Lower lobe of right lung (tissue), 2 donors: ENCODE measurements around the gene ASB6. TPM values are rescaled to one million over a fixed set of nuclear protein-coding genes. Genes with fewer than 3 reads are reported as not detected.
A peak's percentile ranks its signal among the peaks of the same experiment; 100 is the strongest.

Experiments
- ATAC-seq, 2 donors: fragments of 200-7000 bp; cut with Tn5 transposase; one replicate each; pipeline ENCODE4 v1.9.1; 2020 to 2022; ENCODE audit warnings: mild to moderate bottlenecking in 2 of 2, moderate library complexity in 2 of 2
- DNase-seq: peaks from one replicate; pipeline ENCODE4 v3.0.0-alpha.2; 2020
- H3K27ac ChIP-seq: fragments of 200-600 bp; one replicate; pipeline ENCODE4 v1.8.0; 2022
- H3K27me3 ChIP-seq: fragments of 200-600 bp; one replicate; pipeline ENCODE4 v1.8.0; 2022; ENCODE audit warnings: low read depth
- H3K36me3 ChIP-seq: fragments of 200-600 bp; one replicate; pipeline ENCODE4 v1.8.0; 2022; ENCODE audit warnings: mild to moderate bottlenecking
- H3K4me1 ChIP-seq: fragments of 200-600 bp; one replicate; pipeline ENCODE4 v1.8.0; 2022
- H3K4me3 ChIP-seq: fragments of 200-600 bp; one replicate; pipeline ENCODE4 v1.8.0; 2022; ENCODE audit warnings: mild to moderate bottlenecking
- H3K9me3 ChIP-seq: fragments of 200-600 bp; one replicate; pipeline ENCODE4 v1.8.0; 2022
- intact Hi-C: fragments of 100-400 bp; cut with DNase I; formaldehyde crosslinking; loops from one replicate; pipeline ENCODE4 v1.11.0; 2022
- total RNA-seq: library from RNA; stranded (reverse); fragmentation: NEBNext Ultra II Directional; extraction: Animal tissue kit (Norgen Biotek cat#: 25700); gene quantifications from one replicate; pipeline ENCODE4 v1.2.1, GENCODE V29; 2021
- TF ChIP-seq, protein P1 (sequence below): fragments of 200-600 bp; IDR thresholded peaks from one replicate; pipeline ENCODE4 v1.8.0; 2022; ENCODE audit warnings: antibody characterized with exemption, mild to moderate bottlenecking
- donor health status: DM: no; HTN: yes; CAD: no; lungs with severe emphysema.

The ASB6 gene
- total RNA-seq, 1 donor from 2014 or later, result 14.6 TPM

- intact Hi-C loops, result no loop called here
- H3K36me3 ChIP-seq, result no peaks in the 10 kb centered on the region
- H3K4me1 ChIP-seq, result peaks cover 59% of the 10 kb centered on the region
- peaks cover 3% of the 10 kb centered on the region for H3K27me3 ChIP-seq
- H3K9me3 ChIP-seq, result no peaks in the 10 kb centered on the region
- TF ChIP-seq, protein P1, sequence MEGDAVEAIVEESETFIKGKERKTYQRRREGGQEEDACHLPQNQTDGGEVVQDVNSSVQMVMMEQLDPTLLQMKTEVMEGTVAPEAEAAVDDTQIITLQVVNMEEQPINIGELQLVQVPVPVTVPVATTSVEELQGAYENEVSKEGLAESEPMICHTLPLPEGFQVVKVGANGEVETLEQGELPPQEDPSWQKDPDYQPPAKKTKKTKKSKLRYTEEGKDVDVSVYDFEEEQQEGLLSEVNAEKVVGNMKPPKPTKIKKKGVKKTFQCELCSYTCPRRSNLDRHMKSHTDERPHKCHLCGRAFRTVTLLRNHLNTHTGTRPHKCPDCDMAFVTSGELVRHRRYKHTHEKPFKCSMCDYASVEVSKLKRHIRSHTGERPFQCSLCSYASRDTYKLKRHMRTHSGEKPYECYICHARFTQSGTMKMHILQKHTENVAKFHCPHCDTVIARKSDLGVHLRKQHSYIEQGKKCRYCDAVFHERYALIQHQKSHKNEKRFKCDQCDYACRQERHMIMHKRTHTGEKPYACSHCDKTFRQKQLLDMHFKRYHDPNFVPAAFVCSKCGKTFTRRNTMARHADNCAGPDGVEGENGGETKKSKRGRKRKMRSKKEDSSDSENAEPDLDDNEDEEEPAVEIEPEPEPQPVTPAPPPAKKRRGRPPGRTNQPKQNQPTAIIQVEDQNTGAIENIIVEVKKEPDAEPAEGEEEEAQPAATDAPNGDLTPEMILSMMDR, result no peak
- H3K27ac ChIP-seq, result peak within 1 kb of the TSS; percentile 87
- ATAC-seq (peak; percentile 96 to 97), DNase-seq (peak; percentile 92)
- H3K4me3 ChIP-seq, result peak within 1 kb of the TSS; percentile 77
Observed at GRCh38 chr9:129626079-129626624, 15.8 kb downstream of the ASB6 start, which contains the start of gene NTMT1. NTMT1 (plus strand) TSS chr9:129626163; CDS start chr9:129632704, 6,541 bp downstream.

GRCh38 chr9:129624947-129625346 is 17.0 kb downstream of the ASB6 start:
- H3K27ac ChIP-seq, result peak overlapping the region; percentile 87
- H3K9me3 ChIP-seq, result no peaks in the 10 kb centered on the region
- peaks cover 14% of the 10 kb centered on the region for H3K27me3 ChIP-seq
- DNase-seq (no peak), ATAC-seq (peak in 1 of 2 donors; percentile 5)
- H3K36me3 ChIP-seq, result no peaks in the 10 kb centered on the region
- TF ChIP-seq, protein P1, result no peak
- peaks cover 54% of the 10 kb centered on the region for H3K4me1 ChIP-seq
- intact Hi-C loops, result no loop called here
- H3K4me3 ChIP-seq, result no peak overlapping the region

DNA sequence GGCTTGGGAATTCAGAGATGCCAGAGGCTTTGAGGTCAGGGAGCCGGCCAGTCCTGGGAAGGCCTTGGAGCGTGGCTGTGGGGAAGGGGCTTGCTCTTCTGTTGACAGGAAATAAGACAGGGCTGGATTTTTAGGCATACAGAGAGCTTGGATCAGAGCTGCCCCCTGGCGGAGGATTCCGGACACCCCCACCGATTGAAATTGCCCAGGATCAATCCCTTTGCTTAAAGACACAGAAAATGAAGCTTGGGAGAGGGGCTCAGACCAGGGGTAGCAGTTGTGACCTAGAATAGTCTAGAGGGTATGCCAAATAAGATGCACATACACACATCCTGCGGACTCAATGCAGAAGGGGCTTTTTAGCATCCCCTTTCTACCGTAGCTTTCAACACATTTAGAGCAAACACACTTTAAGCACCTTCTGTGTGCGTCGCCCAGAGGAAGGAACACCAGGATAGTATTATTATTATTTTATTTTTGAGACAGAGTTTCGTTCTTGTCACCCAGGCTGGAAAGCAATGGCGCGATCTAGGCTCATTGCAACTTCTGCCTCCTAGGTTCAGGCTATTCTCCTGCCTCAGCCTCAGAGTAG is 17.7 kb downstream of the ASB6 start:
- H3K36me3 ChIP-seq, result no peaks in the 10 kb centered on the region
- H3K4me3 ChIP-seq, result no peak overlapping the region
- H3K9me3 ChIP-seq, result no peaks in the 10 kb centered on the region
- peaks cover 50% of the 10 kb centered on the region for H3K4me1 ChIP-seq
- intact Hi-C loops, result no loop called here
- H3K27me3 ChIP-seq, result peaks cover 14% of the 10 kb centered on the region
- TF ChIP-seq, protein P1, result peak; percentile 74
- ATAC-seq (peak; percentile 3 to 19), DNase-seq (no peak)
- no peak overlapping the region for H3K27ac ChIP-seq

DNA sequence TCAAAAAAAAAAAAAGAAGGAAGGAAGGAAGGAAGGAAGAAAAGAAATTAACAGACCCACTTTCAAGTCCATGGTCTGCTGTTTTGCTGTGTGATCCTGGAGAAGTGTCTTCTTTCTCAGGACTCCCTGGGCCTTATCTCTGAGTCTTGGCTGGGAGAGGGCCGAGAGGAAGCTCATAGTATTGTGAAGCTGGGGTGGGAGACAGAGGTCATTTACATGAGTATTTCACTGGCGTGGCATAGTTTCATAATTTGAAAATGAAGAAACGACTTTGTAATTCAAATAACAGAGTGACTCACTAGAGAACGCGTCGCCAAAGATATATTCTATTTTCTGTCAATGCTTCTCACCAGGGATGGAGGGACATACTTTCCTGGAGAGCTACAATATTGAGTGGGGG is 18.6 kb downstream of the ASB6 start:
- DNase-seq (no peak), ATAC-seq (no peak)
- H3K4me1 ChIP-seq, result peaks cover 41% of the 10 kb centered on the region
- no peak overlapping the region for H3K4me3 ChIP-seq
- intact Hi-C loops, result no loop called here
- no peaks in the 10 kb centered on the region for H3K9me3 ChIP-seq
- H3K36me3 ChIP-seq, result no peaks in the 10 kb centered on the region
- no peak overlapping the region for H3K27ac ChIP-seq
- TF ChIP-seq, protein P1, result no peak
- H3K27me3 ChIP-seq, result peaks cover 14% of the 10 kb centered on the region

DNA sequence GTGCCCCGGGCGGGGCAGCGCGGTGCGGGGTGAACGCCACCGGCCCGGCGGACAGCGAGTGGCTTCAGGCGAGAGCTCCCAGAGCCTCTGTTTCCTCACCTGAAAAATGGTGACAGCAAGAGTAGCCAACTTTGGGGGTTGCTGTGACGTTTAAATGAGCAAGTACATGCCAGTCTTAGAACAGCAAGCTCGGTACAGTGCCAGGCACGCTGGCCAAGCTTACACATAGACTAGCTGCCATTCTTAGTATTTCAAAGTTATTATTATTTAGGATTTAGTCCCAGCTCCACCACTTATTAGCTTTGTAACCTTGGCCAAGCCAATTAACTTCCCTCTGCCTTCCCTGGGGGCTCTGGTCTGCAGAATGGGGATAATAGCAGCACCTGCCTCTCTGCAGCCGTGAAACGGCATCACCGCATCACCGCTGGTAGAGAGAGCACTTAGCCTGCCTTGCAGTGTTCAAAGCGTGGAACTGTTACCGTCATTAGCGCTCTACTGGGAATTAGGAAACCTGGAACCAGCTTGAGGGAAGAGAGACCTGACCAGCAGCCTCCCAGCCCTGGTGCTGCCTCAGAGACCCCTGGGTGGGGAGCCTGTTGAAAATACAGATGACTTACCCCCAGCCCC is 21.2 kb downstream of the ASB6 start, which contains the start of gene C9orf50:
TSS of gene C9orf50 (minus strand) at position 433 of the 627 bp plus-strand sequence. CDS start 527 bp downstream, outside the sequence.
- Histone ChIP-seq H3K27ac (peak within 1 kb of the TSS; percentile 20), H3K4me1 (peaks cover 25% of the 10 kb centered on the region)
- intact Hi-C loops, result no loop called here

More for the DNA sequence above, 21.2 kb downstream of the ASB6 start, which contains the start of gene C9orf50:
- TF ChIP-seq, protein P1, result no peak
- Histone ChIP-seq H3K9me3 (no peaks in the 10 kb centered on the region), H3K36me3 (no peaks in the 10 kb centered on the region), H3K27me3 (peaks cover 14% of the 10 kb centered on the region), H3K4me3 (peak within 1 kb of the TSS; percentile 49)
- DNase-seq, result no peak
- no peak for ATAC-seq
